Epithelial cell of esophagus (primary cell): ENCODE results near the gene SHISA5.
"Not testable (repeated sequence)": the region's sequence is repeated elsewhere in the genome, so short reads cannot be mapped to it uniquely, and the experiment has no call there.

Experiments
- DNase-seq: peaks from one replicate; pipeline ENCODE4 v3.0.0; 2010; ENCODE audit warnings: low read depth
- H3K4me3 ChIP-seq: 2 replicates; pipeline ENCODE4 v1.5.1; 2011; ENCODE audit warnings: mild to moderate bottlenecking, low read length, control low read depth
- CTCF ChIP-seq: IDR thresholded peaks from 2 replicates; pipeline ENCODE4 v1.5.1; 2011; ENCODE audit warnings: low read depth, mild to moderate bottlenecking, low read length, control low read depth, inconsistent platforms; ENCODE audit not compliant: insufficient read depth; ENCODE audit errors: missing control alignments

Gene SHISA5

GRCh38 chr3:48500656-48501055 lies 3.3 kb downstream of the SHISA5 start:
- TF ChIP-seq CTCF: no peak
- no peak overlapping the region for H3K4me3 ChIP-seq
- DNase-seq: peak; percentile 47

GRCh38 chr3:48493203-48493501 lies 10.8 kb downstream of the SHISA5 start:
- no peak for TF ChIP-seq CTCF
- DNase-seq: no peak
- H3K4me3 ChIP-seq: no peak overlapping the region

GRCh38 chr3:48492461-48493202 lies 11.3 kb downstream of the SHISA5 start:
- no peak overlapping the region for H3K4me3 ChIP-seq
- DNase-seq: peak; percentile 97
- TF ChIP-seq CTCF: no peak

- DNase-seq: no peak
- H3K4me3 ChIP-seq: no peak overlapping the region
- TF ChIP-seq CTCF: no peak
Observed at GRCh38 chr3:48486952-48487351, 17.0 kb downstream of the SHISA5 start.

GRCh38 chr3:48482822-48483221 lies 21.2 kb downstream of the SHISA5 start:
- not testable (repeated sequence) for DNase-seq, H3K4me3 ChIP-seq

GRCh38 chr3:48480891-48481290 lies 23.1 kb downstream of the SHISA5 start:
- not testable (repeated sequence) for DNase-seq, H3K4me3 ChIP-seq

GRCh38 chr3:48478626-48479555 lies 25.1 kb downstream of the SHISA5 start:
- no peak for TF ChIP-seq CTCF
- H3K4me3 ChIP-seq: no peak overlapping the region
- DNase-seq: no peak
